GM21381 (cell line): Measurements from ENCODE around the gene FHL5.
"Not testable (repeated sequence)": the region's sequence is repeated elsewhere in the genome, so short reads cannot be mapped to it uniquely, and the experiment has no call there.

Source experiments
- ATAC-seq: cut with Tn5 transposase; IDR thresholded peaks from one replicate; pipeline ENCODE4 v1.9.1; 2021; ENCODE audit warnings: mild to moderate bottlenecking, moderate library complexity; ENCODE audit not compliant: unreplicated experiment

FHL5 gene, protein sequence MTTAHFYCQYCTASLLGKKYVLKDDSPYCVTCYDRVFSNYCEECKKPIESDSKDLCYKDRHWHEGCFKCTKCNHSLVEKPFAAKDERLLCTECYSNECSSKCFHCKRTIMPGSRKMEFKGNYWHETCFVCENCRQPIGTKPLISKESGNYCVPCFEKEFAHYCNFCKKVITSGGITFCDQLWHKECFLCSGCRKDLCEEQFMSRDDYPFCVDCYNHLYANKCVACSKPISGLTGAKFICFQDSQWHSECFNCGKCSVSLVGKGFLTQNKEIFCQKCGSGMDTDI

DNA sequence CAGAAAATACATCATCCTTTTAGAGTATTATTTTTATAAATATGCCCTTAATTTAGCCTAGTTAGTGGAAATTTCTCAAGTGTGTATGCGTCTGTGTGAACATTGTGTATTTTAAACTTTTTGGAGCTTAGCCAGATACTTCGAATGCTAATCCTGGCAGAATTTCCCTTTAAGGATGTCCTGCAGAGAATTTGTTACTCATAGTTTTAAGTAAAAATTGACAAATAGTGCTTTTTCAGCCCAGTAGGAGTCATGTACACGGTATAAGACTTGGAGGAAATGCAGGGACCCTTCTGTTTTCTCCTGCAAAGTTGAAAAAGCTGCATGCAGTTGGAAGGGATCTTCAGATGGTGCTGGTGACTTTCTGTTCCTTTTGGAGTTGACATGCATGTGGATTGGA, at the start of gene FHL5:
FHL5 (plus strand) TSS at position 243 of the 400 bp plus-strand sequence. CDS start 40,486 bp downstream, outside the sequence.
- ATAC-seq, result no peak

DNA sequence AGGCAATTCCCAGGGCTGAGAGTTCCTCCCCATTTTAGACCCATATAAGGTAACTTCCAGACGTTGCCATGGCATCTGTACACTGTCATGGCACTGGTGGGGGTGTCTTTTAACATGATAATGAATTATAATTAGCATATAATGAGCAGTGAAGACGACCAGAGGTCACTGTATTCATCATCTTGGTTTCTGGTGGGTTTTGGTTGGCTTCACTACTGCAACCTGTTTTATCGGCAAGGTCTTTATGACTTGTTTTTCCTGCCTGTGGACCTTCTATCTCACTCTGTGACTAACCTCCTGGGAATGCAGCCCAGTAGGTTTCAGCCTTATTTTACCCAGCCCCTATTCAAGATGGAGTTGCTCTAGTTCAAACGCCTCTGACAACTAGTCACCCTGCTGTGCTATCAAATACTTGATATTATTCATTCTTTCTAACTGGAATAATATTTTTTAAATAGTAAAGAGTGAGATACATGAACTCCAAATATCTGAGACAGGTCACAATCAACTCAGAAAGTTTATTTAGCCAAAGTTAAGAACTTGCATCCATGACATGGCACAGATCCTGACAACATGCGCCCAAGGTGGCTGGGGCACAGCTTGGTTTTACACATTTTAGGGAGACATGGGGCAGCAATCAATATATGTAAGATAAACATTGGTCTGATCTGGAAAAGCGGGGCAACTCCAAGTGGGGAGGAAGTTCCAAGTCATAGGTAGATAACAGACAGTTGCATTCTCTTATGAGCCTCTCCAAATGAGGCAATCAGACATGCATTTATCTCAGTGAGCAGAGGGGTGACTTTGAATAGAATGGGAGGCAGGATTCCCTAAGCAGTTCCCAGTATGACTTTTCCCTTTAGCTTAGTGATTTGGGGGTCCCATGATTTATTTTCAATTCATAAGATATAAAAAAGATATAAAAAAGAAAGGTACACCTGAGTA, 42.5 kb upstream of the FHL5 start:
- no peak for ATAC-seq

DNA sequence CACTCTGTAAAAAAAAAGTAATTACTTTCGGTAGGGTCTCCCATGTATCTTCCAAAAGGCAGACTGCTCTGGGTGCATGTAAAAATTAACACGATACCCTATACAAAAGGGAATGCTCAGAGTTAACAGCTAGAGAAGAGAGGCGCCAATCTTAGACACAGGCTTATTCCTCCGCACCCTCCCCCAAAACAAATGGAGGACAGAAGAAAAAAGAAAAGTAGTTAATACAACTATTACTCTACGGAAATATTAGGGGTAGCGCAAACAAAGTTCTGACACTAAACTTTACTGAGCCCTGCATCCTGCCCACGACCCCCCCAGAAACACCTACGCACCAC, 41.7 kb upstream of the FHL5 start:
- ATAC-seq, result peak; percentile 16

DNA sequence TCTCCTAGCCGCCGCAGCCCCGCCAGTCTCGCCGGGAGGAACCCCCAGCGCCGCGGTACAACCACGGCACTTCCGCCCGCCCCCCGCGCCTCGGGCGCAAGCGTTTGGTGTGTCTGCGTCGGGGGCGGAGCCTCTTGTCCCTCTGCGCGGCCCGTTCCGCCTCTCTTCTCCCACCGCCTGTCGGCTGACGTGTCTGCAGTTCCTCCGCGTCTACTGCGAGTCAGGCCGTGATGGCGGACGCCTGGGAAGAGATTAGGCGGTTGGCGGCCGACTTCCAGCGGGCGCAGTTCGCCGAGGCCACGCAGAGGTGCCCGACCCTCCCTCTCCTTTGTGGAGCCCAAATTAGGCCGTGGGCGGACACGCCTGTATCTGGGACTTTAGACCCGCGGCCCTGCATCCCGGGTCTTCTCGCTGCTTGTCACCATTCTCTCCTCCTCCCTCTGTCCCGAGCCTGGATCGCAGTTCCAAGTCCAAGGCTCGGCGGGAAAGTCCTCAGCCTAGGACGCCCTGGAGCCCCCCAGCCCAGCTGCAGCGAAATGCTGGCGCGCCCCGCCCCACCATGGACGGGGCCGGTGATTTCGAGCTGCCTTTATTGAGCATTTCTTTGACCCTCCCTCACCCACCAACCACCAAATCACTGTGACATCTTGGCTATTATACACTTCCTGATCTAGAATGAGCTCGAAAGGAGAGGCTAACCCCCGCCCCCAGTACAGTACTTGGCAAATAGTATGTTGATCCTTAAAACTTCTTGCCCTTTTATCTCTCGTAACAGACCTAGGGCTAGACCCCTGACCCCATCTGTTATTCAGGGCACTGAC, 41.1 kb upstream of the FHL5 start, which contains the start of gene UFL1:
UFL1 (plus strand) TSS at position 163 of the 821 bp plus-strand sequence; CDS start at position 231, 68 bp downstream.
- peak; percentile 99 for ATAC-seq

DNA sequence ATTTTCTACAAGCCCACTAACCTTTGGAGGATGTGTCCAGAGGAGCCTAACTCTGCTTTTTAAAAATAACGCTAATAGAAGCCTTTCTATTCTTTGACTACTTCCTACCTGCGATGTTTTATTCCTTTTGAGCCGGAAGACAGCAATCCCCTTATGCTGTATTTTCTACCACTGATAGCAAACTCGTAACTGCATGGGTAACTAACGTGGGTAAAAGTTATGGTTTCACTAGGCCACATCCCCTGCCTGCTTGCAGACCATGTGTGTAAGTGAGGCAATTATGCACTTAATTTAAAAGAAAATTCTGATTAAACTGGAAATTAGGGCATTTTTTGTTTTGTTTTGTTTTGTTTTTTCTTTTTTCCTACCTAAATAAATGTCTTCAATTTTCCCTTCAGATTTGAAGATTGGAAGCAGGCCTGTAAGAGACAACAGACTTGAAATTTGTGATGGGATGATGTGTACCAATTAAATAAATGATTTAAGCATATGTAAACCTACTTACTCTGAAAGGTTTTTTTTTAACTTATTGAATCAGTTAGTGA, 40.4 kb upstream of the FHL5 start:
- ATAC-seq, result peak; percentile 23

DNA sequence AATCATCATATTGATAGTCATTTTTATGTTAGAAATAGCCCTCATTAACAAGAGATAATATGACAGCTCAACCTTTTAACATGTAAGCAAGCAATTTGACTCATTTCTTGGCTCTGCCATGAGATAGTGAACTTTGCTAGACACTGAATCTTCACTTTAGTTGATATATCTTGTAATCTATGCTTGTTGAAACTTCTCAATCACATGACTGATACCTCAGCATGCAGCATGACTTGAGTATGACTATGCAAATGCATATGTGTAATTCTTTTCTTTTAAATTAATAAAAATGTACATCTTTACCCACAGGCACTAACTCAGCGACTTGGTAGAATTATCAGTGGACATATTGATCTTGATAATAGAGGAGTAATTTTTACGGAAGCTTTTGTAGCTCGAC, 34.7 kb upstream of the FHL5 start:
- no peak for ATAC-seq

DNA sequence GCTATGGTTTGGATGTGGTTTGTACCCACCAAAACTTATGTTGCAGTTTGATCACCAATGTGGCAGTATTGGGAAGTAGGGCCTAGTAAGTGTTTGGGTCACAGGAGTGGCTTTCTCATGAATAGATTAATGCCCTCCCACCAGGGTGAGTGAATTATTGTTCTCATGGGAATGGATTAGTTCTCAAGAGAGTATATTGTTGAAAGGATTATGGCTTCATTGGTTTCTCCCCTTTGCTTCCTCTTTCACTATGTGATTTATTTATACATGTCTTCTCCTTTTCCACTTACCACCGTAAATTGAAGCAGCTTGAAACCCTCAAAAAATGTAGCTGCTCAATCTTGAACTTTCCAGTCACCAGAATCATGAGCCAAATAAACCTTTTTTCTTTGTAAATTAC, 30.5 kb upstream of the FHL5 start:
- ATAC-seq, result no peak

DNA sequence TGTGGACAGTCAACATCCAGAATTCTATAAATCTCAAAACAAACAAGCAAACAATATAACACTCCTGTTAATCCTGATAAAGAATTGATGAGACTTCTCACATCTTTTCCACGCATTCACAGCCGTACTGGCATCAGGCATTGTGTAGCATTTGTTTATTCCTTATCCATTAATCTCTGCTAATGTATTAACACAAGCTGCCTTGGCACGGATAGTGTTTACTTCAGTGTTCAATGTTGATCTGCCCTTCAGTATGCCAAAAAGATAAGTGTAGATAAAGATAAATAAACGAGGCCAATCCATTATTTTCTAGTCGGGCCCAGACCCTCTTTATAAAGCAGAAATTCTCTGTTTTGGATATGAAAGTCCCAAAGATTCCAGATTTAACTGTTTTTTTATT, 25.2 kb upstream of the FHL5 start:
- ATAC-seq, result no peak

DNA sequence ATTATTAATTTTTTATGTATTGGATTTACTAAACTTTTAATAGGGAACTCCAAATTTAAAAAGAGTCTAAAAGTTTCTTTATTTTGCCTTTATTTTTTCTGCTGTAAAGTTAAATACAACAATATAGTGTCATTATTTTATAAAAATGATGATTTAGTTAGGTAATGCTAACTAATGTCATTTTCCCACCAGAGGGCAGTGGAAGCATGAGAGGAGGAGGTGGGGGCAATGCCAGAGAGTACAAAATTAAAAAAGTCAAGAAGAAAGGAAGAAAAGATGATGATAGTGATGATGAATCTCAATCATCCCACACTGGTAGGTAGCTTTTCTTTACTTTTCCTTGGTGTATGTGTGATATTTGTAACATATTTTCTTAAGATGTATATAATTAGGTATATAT, 20.2 kb upstream of the FHL5 start:
- no peak for ATAC-seq

DNA sequence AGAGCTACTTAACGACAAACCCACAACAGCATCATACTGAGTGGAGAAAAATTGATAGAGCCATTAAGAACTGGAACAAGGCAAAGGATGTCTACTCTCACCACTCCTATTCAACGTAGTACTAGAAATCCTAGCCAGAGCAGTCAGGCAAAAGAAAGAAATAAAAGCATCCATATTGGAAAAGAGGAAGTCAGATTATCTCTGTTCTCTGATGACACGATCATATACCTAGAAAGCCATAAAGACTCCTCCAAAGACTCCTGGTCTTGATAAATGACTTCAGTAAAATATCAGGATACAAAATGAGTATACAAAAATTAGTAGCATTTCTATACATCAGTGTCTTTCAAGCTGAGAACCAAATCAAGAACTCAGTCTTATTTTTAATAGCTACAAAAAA, 17.0 kb upstream of the FHL5 start:
- no peak for ATAC-seq

DNA sequence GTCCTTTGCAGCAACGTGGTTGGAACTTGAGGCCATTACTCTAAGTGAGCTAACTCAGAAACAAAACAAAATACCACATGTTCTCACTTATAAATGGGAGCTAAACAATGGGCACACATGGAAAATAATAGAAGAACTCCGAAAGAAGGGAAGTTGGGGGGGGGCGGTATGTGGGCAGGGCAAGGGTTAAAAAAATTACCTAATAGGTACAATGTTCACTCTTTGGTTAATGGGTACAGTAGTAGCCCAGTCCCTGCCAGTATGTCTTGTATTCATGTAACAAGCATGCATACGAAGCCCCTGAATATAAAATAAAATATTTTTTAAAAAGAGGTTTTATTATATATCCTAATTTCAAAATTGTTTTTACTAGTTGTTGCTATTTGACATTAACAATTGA, 15.3 kb upstream of the FHL5 start:
- no peak for ATAC-seq

DNA sequence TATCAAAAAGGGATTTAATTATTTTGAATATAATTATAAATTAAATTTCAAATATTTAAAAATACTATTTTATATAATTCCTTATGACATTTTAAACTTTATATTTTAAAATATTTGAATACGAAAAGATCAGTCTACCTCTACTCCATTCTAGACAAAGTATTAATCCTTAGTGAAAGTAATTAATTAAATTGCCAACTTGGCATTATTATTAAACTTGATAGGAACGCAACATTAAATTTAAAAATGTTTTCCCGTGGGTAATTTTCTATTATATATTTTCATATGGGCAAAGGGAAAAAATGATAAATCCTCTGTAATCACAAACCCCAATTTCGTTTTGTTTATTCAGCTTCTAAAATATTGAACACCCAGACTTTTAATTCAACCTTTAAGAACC, 8.4 kb upstream of the FHL5 start:
- no peak for ATAC-seq

DNA sequence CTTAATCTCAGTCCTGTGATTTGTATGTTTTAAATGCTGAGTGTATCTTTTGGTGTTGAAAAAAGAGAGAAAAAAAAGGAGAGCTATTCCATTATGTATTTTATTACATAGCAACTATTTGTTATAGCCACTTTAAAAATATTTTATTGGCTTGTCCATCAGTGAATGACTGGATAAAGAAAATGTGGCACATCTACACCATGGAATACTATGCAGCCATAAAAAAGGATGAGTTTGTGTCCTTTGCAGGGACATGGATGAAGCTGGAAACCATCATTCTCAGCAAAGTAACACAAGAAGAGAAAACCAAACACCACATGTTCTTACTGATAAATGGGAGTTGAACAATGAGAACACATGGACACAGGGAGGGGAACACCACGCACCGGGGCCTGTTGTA, 3.2 kb upstream of the FHL5 start:
- not testable (repeated sequence) for ATAC-seq

DNA sequence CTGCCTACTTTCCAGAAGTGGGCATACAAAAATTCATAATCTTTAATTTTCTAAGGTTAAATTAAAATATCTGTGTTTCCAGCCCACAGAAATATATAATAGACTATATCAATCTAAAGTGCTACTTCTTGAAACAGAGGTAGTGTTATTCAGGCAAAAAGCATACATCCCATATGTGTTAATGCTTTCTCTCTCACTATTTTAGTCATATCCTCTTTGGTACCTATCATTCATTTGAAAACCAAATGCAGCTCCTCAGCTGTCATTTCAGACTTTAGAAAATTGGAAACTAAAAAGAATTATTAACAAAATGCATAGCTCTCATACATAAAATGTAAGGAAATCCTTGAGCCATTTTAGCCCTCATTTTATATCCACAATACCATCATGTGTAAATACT, 925 bp downstream of the FHL5 start:
- ATAC-seq, result no peak

DNA sequence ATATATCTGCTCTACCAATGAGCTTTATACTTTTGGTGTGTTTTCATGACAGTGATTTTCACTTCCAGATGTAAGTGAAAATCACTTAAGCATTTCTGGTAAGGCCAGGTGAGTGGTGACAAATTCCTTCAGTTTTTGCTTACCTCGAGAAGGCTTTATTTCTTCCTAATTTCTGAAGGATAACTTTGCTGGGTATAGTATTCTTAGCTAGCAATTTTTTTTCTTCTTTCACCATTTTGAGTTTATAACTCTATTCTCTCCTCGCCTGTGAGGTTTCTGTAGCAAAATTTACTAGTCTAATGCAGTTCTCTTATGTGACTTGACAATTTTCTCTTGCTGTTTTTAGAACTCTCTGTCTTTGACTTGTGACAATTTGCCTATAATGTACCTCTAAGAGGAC, 7.1 kb downstream of the FHL5 start:
- ATAC-seq, result no peak

DNA sequence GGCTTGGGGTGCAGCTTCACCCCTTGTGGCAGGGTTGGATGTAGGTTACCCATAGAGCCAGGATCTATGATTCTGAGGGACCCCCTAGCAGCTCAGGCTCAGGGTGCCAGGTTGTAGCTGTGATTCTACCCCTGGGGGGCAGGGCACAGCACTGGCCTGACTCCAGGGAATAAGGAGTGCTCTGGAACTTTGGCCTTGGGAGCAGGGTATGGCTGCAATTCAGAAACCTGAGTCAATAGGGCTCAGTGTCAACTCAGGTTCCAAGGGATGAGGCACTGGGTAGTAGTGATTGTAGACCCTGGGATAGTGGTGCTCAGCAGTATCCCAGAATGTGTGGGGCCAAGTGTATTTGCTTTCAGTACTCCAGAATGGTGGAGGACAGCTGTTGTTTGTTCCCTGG, 8.6 kb downstream of the FHL5 start:
- ATAC-seq, result no peak

DNA sequence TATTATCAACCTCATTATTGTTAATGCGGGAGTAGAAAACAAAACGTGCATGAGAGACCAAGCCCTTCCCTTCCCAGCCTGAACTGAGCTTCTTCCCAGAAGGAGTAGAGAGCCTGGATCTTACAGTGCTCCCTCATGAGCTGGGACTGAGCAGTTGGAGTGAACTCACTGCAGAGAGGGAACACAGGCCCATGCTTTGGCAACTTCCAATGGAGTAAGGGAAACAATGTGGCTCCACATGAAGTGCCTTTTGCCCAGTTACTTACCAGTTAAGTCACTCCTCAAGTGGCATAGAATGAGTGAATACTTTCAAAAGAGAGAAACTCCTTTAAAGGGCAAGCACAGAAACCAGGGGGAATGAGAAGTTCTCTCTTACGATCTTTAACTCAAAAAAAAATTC, 12.4 kb downstream of the FHL5 start:
- ATAC-seq, result no peak

DNA sequence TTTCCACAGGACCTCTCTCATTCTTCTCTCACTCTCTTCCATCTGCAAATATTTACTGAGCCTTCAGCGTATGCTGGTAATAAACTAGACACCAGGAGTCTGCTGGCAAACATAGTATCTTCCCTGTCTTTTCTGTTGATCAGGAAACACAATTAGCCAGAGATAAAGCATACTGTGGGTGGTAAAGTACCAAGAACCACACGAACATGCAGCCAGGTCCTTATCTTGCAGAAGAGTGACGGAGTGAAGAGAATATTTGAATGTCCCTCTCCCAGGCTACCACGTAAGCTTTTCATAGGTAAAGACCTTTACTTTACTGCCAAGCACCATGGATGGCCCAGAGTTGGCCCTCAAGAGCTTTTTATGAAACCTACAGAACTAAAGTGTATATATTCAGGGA, 13.3 kb downstream of the FHL5 start:
- ATAC-seq, result no peak

DNA sequence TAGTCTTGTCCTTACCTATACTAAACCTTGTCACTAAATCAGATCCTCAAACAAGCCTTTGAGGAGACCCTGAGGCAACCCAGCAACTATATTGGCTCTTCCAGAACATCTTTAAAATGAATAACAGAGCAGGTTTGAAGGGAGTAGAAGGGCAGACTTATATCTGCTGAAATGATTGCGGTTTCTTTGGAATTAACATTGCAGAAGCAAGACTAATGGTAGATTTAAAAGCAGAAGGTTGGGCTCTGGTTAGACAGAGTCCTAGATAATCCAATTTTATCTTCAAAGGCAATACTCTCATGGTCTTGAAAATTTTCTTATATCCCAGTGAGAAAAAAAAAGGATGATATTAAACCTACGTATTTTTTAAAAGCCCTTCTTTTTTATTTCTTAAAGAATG, 19.1 kb downstream of the FHL5 start:
- no peak for ATAC-seq

DNA sequence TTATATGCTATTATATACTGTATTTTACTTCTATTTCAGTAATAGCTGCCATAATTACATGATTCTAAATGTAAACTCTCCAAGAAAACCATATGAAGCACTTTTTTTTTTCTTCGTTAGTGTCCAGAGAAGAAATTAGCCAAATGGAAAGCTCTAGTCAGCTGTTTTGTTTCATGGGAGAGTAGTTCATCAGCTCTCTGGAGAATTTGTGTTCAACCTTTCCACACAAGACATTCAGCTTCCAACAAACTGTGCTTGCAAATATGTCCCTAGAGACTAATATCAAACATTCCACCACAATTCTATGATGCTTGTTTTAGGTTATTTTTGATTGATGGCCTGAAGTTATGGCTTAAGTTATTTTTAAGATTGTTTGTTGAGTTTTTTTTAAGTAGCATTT, 19.5 kb downstream of the FHL5 start:
- no peak for ATAC-seq

DNA sequence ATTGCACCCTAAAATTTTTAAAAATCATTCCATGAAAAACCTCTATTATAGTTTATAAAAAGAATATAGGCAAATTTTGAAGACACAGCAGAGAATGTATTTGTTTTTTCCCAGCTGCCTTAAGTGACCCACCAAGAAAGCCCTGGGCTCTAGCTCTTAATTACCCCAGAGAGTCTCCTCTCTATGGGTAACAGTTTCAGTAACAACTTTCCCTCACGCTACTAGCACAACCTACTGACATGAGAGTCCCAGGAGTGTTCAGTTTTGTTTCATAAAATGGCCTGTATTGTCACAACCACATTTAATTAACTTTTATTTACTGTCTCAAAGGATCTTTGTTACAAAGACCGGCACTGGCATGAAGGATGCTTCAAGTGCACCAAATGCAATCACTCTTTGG, 41.5 kb downstream of the FHL5 start:
- no peak for ATAC-seq
